GM12873 (cell line): Measurements from ENCODE around the gene RIMBP2.

Source experiments
- CTCF ChIP-seq: IDR thresholded peaks from 2 replicates; pipeline ENCODE4 v1.5.1; 2012; ENCODE audit warnings: low read depth, mild to moderate bottlenecking, moderate library complexity, low read length, control low read depth; ENCODE audit not compliant: insufficient read depth; ENCODE audit errors: missing control alignments

The RIMBP2 gene

DNA sequence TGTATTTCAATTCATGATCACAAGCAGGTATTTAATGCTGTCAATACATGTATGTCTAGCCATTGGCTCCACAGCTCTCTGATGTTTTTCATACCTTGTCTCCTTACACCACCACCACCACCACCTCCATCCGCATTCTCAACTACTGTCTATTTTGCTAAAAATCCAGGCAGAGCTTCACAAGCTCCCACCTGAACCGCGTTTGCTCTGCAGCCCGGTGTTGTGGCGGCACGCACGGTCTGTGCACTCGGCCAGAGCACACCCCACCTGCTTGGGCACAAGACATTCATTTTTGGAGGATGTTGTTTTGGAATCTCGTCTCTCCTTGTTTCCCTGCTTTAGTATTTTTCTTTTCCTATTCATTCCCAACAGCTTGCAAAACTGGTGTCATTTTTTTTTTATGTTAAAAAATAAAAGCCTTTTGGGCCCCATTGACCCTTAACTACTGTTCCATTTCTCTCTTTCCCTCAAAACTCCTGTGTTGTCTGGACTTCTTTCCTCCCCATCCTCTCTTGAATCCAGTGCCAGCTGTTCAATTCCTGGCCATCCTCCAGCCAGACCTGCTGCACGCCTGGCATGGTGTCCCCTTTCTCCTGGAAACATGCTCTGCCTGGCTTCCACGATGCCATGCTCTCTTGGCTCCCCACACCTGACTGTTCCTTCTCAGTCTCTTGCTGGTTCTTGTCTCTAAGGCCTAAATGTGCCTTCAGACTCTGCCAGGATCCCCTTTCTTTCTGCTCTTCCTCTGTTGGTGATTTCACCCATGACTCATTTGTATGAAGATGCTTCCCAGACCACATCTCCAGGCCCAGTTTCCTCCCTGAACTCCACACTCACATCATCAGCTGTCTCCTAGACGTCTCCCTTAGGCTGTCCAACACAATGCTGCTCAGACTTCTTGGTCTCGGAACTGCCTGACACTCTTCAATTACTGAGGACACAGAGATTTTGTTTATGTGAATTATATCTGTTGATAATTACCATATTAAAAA, 340.5 kb downstream of the RIMBP2 start:
- no peak for TF ChIP-seq CTCF

GRCh38 chr12:130374083-130374482, 342.0 kb downstream of the RIMBP2 start:
- no peak for TF ChIP-seq CTCF

GRCh38 chr12:130372936-130373335, 343.2 kb downstream of the RIMBP2 start:
- TF ChIP-seq CTCF, result no peak

DNA sequence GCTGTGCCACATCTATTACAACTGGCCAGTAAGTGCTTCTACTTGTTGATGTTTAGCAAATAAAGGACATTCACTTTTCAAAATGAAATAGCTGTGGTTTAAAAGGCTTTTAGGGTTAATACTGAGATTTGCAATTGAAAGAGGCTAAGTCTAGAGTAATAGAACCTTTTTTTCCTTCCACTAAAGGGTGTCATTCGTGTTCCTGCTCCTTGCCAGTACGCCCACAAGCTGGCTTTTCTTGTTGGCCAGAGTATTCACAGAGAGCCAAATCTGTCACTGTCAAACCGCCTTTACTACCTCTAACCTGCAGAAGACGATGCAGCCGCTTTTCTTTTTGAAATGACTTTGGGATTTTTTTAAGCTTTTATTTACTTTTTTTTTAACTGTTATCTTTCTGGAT, 344.8 kb downstream of the RIMBP2 start:
- TF ChIP-seq CTCF, result no peak

GRCh38 chr12:130369816-130370215, 346.3 kb downstream of the RIMBP2 start:
- TF ChIP-seq CTCF, result no peak

GRCh38 chr12:130367523-130367922, 348.6 kb downstream of the RIMBP2 start:
- no peak for TF ChIP-seq CTCF

DNA sequence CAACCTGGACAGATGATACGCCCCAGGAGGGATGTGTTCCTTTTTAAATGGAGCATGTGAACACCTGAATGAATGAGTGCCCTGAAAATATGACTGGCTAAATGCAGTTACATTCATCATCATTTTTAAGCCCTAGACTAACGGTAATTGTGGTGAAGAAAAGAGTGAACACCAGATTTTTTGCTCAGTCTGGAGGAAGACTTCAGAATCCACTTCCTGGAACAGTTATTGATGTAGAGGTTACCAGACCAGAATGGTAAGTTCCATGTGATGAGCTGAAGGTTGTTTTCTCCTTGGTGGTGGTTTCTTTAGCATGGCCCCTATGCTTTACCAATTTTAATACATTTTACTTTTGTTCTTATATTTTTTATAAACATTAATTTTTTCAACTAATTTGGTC, 349.1 kb downstream of the RIMBP2 start:
- TF ChIP-seq CTCF, result no peak
